Metanephros (tissue), 2 donors: ENCODE results near the gene DNAJC30. TPM values are rescaled to one million over a fixed set of nuclear protein-coding genes. Genes with fewer than 3 reads are reported as not detected.

Experiments
- small RNA-seq: library from RNA; depleted of rRNA; stranded (forward); fragments of <200 nt; gene quantifications from one replicate; pipeline ENCODE3, GENCODE V24; 2014; ENCODE audit warnings: low replicate concordance
- total RNA-seq: library from RNA; depleted of rRNA; stranded (reverse); fragments of >200 nt; gene quantifications from one replicate; pipeline ENCODE4 v1.2.3, GENCODE V29; 2014

DNAJC30 gene
- 7.5 TPM for total RNA-seq

GRCh38 chr7:73683056-73683787 is at the start of gene DNAJC30, which contains the start of gene BUD23:
Gene DNAJC30 (minus strand): TSS chr7:73683453. CDS start chr7:73683423, 30 bp downstream.
Gene BUD23 (plus strand): TSS chr7:73683597. CDS start chr7:73683626, 29 bp downstream.

GRCh38 chr7:73718905-73719805 is 35.9 kb upstream of the DNAJC30 start, which contains the start of gene STX1A:
Gene STX1A (minus strand): TSS chr7:73719669. CDS start chr7:73719631, 38 bp downstream.

GRCh38 chr7:73667344-73668102 is 15.7 kb downstream of the DNAJC30 start, which contains the start of gene VPS37D:
Gene VPS37D (plus strand): TSS chr7:73667831. CDS start chr7:73667959, 128 bp downstream.

Small RNAs within 50 kb of the gene (small RNA-seq; reads per million reads assigned to genes)
- gene MIR4284 (0.07 reads per million), gene RN7SL265P (not detected)

Other genes with a start within 250 kb of the DNAJC30 start
- 2.7 TPM for gene FZD9, start 249.7 kb downstream of the DNAJC30 start, total RNA-seq
- 44.6 TPM for gene BAZ1B, start 161.2 kb downstream of the DNAJC30 start, total RNA-seq
- 15.2 TPM for gene BCL7B, start 125.8 kb downstream of the DNAJC30 start, total RNA-seq
- 40.6 TPM for gene TBL2, start 104.9 kb downstream of the DNAJC30 start, total RNA-seq
- 9.3 TPM for gene MLXIPL, start 58.9 kb downstream of the DNAJC30 start, total RNA-seq
- gene VPS37D, start 15.6 kb downstream of the DNAJC30 start, total RNA-seq, result 18.6 TPM
- 42.8 TPM for gene BUD23, start 144 bp upstream of the DNAJC30 start, total RNA-seq
- 12.7 TPM for gene STX1A, start 36.2 kb upstream of the DNAJC30 start, total RNA-seq
- gene ABHD11, start 55.3 kb upstream of the DNAJC30 start, total RNA-seq, result 38.5 TPM
- 79.3 TPM for gene CLDN3, start 86.8 kb upstream of the DNAJC30 start, total RNA-seq
- gene CLDN4, start 147.5 kb upstream of the DNAJC30 start, total RNA-seq, result 132 TPM
- 19.3 TPM for gene METTL27, start 159.1 kb upstream of the DNAJC30 start, total RNA-seq
- not detected for gene TMEM270, start 177.7 kb upstream of the DNAJC30 start, total RNA-seq